Cardiac fibroblast (primary cell): ENCODE results near the gene MGMT.

Experiments
- DNase-seq, 2 donors: peaks; one replicate each; pipeline versions ENCODE4 v3.0.0 to v3.0.0-alpha.2; 2010; ENCODE audit warnings: low read depth in 2 of 2
- H3K4me3 ChIP-seq, 2 donors: replicated peaks in 1 of 2; 1 replicate in 1 of 2; 2 replicates in 1 of 2; pipeline ENCODE4 v1.5.1; 2011; ENCODE audit warnings: low read depth in 2 of 2, low read length in 2 of 2, mild to moderate bottlenecking in 2 of 2, moderate library complexity in 1 of 2
- CTCF ChIP-seq: IDR thresholded peaks from one replicate; pipeline ENCODE4 v1.5.1; 2011; ENCODE audit warnings: low read depth, mild to moderate bottlenecking, low read length, inconsistent platforms

Gene MGMT

GRCh38 chr10:129442866-129443265 is 24.2 kb upstream of the MGMT start:
- no peak overlapping the region for H3K4me3 ChIP-seq
- DNase-seq = no peak
- no peak for TF ChIP-seq CTCF

- no peak for TF ChIP-seq CTCF
- no peak overlapping the region for H3K4me3 ChIP-seq
- no peak for DNase-seq
Measured at GRCh38 chr10:129444359-129444758, 22.7 kb upstream of the MGMT start.

GRCh38 chr10:129445436-129446182 is 21.4 kb upstream of the MGMT start:
- TF ChIP-seq CTCF = no peak
- DNase-seq = no peak
- H3K4me3 ChIP-seq = no peak overlapping the region

GRCh38 chr10:129446183-129446581 is 20.9 kb upstream of the MGMT start:
- no peak overlapping the region for H3K4me3 ChIP-seq
- no peak for TF ChIP-seq CTCF
- DNase-seq = no peak

- H3K4me3 ChIP-seq = no peak overlapping the region
- no peak for DNase-seq
- TF ChIP-seq CTCF = no peak
Measured at GRCh38 chr10:129447486-129447885, 19.6 kb upstream of the MGMT start.

GRCh38 chr10:129448086-129448485 is 19.0 kb upstream of the MGMT start:
- no peak for TF ChIP-seq CTCF
- H3K4me3 ChIP-seq = no peak overlapping the region
- DNase-seq = no peak

- no peak overlapping the region for H3K4me3 ChIP-seq
- no peak for TF ChIP-seq CTCF
- no peak for DNase-seq
Measured at GRCh38 chr10:129448539-129448938, 18.5 kb upstream of the MGMT start.
